NCI-H2227 (cell line): Measurements from ENCODE around the gene FOXC1.

Source experiments
- DNase-seq: peaks from one replicate; lab custom pipeline; 2025; ENCODE audit not compliant: unreplicated experiment; lab: John Stamatoyannopoulos, UW

The FOXC1 gene

GRCh38 chr6:1598886-1599285 is 10.8 kb upstream of the FOXC1 start:
- DNase-seq: no peak

- DNase-seq: no peak
These were observed 10.2 kb upstream of the FOXC1 start for GRCh38 chr6:1599469-1599868.

- no peak for DNase-seq
These were observed 9.5 kb upstream of the FOXC1 start for GRCh38 chr6:1600063-1600763.

GRCh38 chr6:1600764-1601157 is 9.0 kb upstream of the FOXC1 start:
- no peak for DNase-seq

GRCh38 chr6:1601158-1602048 is 8.3 kb upstream of the FOXC1 start:
- DNase-seq: no peak

GRCh38 chr6:1602049-1602713 is 7.5 kb upstream of the FOXC1 start:
- no peak for DNase-seq

GRCh38 chr6:1603708-1604107 is 6.0 kb upstream of the FOXC1 start:
- DNase-seq: no peak

GRCh38 chr6:1604158-1605003 is 5.3 kb upstream of the FOXC1 start:
- peak; percentile 62 for DNase-seq

- DNase-seq: no peak
These were observed 4.5 kb upstream of the FOXC1 start for GRCh38 chr6:1605004-1605892.

- DNase-seq: no peak
These were observed 3.6 kb upstream of the FOXC1 start for GRCh38 chr6:1605893-1606779.

- no peak for DNase-seq
These were observed 2.8 kb upstream of the FOXC1 start for GRCh38 chr6:1606780-1607515.

- peak; percentile 16 for DNase-seq
These were observed 2.0 kb upstream of the FOXC1 start for GRCh38 chr6:1607516-1608221.

GRCh38 chr6:1608222-1609040 is 1.3 kb upstream of the FOXC1 start:
- no peak for DNase-seq

- DNase-seq: peak; percentile 12
These were observed 571 bp upstream of the FOXC1 start for GRCh38 chr6:1609041-1609647.

- no peak for DNase-seq
These were observed 994 bp downstream of the FOXC1 start for GRCh38 chr6:1610497-1611321.

- peak; percentile 17 for DNase-seq
These were observed 1.5 kb downstream of the FOXC1 start for GRCh38 chr6:1611322-1611571.
